Esophagus muscularis mucosa (tissue), 3 donors: ENCODE measurements around the gene EEA1.

Source experiments
- POLR2A ChIP-seq: fragments of 450-650 bp; IDR thresholded peaks from one replicate; pipeline ENCODE4 v1.6.1; 2017; ENCODE audit warnings: antibody characterized with exemption, moderate library complexity, mild to moderate bottlenecking, low read depth
- POLR2AphosphoS5 ChIP-seq, 2 donors: sonication (generic); formaldehyde crosslinking; IDR thresholded peaks; one replicate each; pipeline ENCODE4 v1.6.1; 2017; ENCODE audit warnings: antibody characterized with exemption in 2 of 2
- TF ChIP-seq, protein P1 (sequence below), 3 experiments: fragments of 200-600 bp in 2 of 3; fragments of 450-650 bp in 1 of 3; sonication (generic) in 2 of 3; IDR thresholded peaks; one replicate each; pipeline ENCODE4 v1.5.1; 2017 to 2019; ENCODE audit warnings: antibody characterized with exemption in 3 of 3, mild to moderate bottlenecking in 2 of 3, moderate library complexity in 1 of 3

DNA sequence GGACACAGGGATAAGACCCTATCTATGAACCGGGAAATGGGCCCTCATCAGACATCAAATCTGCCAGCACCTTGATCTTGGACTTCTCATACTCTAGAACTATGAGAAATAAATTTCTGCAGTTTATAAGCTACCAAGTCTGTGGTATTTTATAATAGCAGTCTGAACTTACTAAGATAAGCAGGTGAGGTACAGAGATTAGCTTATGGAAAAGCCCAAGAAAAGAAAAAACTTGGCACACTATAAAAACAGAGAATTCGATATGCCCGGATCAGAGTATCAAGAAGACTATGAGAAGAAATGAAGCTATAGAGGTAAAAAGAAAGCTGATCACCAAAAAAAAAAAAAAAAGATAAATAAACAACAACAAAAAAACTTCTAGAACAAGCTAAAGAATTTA lies 52.6 kb downstream of the EEA1 start:
- TF ChIP-seq, protein P1, sequence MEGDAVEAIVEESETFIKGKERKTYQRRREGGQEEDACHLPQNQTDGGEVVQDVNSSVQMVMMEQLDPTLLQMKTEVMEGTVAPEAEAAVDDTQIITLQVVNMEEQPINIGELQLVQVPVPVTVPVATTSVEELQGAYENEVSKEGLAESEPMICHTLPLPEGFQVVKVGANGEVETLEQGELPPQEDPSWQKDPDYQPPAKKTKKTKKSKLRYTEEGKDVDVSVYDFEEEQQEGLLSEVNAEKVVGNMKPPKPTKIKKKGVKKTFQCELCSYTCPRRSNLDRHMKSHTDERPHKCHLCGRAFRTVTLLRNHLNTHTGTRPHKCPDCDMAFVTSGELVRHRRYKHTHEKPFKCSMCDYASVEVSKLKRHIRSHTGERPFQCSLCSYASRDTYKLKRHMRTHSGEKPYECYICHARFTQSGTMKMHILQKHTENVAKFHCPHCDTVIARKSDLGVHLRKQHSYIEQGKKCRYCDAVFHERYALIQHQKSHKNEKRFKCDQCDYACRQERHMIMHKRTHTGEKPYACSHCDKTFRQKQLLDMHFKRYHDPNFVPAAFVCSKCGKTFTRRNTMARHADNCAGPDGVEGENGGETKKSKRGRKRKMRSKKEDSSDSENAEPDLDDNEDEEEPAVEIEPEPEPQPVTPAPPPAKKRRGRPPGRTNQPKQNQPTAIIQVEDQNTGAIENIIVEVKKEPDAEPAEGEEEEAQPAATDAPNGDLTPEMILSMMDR (IDR thresholded peaks at IDR 0.05), result no peak
- TF ChIP-seq POLR2A (no peak), POLR2AphosphoS5 (IDR thresholded peaks at IDR 0.05) (no peak)
